Renal cortical epithelial cell (primary cell): ENCODE results near the gene SLC37A4. TPM values are rescaled to one million over a fixed set of nuclear protein-coding genes. Genes with fewer than 3 reads are reported as not detected.
"Not testable (repeated sequence)": the region's sequence is repeated elsewhere in the genome, so short reads cannot be mapped to it uniquely, and the experiment has no call there.

ENCODE experiments used
- DNase-seq: peaks from one replicate; pipeline ENCODE4 v3.0.0-alpha.2; 2011; ENCODE audit warnings: low read depth
- total RNA-seq: library from RNA; depleted of rRNA; stranded (reverse); fragments of >200 nt; gene quantifications from 2 replicates; pipeline ENCODE4 v1.2.3, GENCODE V29; 2014

SLC37A4 gene
- total RNA-seq, 1 donor from 2014 or later = 32.6 TPM

DNA sequence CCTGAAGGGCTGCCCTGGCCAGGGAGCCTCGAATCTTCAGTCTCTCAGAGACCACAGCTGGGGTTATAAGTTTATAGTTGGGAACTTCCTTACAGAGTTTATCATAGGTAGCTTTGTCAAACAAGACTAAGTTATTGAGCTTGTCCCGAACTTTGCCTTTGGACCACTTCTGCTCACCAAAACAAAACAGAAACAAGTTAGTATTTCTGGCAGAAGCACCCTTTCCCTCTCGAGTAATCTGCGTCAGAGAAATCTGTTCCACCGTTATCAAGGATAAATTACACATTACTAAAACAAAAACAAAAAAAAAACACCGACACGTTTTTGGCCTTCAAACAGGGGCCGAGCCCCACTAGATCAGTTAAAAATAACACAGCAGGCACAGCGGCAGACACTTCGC, 13.3 kb downstream of the SLC37A4 start:
- DNase-seq = not testable (repeated sequence)

DNA sequence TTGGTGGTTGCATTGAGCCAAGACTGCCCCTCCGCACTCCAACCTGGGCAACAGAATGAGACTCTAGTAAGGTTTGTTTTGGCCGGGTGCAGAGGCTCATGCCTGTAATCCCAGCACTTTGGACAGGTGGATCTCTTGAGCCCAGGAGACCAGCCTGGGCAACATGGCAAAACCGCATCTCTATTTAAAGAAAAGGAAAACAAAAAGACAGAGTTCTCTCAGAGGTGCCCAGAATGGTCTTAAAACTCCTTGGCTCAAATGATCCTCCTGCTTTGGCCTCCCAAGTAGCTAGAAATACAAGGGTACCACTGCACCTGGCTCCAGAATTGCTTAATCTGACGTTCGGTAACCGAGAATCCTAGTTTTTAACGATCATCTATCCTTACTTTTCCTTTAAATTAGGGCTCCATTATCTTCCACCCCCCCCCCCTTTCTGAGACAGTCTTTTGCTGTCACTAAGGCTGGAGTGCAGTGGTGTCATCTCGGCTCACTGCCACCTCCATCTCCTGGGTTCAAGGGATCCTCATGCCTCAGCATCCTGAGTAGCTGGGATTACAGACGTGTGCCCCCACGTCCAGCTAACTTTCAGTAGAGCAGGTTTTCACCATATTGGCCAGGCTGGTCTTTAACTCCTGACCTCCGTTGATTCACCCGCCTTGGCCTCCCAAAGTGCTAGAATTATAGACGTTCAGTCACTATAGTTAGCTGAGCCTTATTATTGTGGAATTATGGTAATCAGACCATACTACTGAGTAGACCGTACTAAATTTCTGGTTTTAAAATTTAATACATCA, 14.3 kb downstream of the SLC37A4 start:
- DNase-seq = no peak

DNA sequence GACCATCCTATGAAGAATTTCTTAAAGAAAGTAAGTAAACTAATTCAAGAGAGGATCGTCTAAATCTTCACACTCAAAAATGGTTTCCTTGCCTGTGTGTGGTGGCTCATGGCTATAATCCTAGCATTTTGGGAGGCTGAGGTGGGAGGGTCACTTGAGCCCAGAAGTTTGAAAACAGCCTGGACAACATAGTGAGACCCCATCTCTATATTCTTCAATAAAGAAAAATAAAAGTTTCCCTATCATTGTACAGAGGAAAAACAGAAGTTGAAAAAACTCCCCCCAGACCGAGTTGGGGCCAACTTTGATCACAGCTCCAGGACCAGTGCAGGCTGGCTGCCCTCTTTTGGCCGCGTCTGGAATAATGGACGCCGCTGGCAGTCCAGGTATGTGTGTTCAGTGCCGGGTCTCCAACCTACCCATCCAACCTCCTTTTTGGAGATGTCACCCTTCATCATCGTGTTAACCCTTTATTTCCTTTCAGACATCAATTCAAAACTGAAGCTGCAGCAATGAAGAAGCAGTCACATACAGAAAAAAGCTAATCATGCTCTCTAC, 15.5 kb downstream of the SLC37A4 start:
- no peak for DNase-seq

DNA sequence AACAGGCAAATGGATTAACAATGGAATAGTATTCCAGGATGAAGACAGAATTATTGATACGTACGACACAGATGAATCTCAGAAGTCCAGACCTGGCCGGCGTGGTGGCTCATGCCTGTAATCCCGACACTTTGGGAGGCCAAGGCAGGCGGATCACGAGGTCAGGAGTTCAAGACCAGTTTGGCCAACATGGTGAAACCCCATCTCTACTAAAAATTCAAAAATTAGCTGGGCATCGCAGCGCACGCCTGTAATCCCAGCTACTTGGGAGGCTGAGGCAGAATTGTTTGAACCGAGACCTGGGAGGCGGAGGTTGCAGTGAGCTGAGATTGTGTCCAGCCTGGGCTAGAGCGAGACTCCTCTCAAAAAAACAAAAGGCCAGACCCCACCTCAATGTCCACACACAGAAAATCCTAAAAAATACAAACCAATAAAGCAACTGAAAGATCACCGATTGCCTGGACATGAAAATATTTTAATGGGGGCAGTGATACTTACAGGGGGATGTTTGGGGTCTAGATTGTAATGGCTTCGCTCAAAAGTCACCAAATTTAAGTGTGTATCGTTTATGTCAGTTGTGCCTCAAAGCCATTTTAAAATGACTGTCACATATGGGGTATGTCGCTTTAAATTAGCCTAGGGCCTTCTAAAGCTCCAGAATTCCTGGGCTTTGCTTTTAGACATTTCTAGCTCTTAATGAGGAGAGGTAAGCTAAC, 16.3 kb downstream of the SLC37A4 start:
- DNase-seq = no peak

DNA sequence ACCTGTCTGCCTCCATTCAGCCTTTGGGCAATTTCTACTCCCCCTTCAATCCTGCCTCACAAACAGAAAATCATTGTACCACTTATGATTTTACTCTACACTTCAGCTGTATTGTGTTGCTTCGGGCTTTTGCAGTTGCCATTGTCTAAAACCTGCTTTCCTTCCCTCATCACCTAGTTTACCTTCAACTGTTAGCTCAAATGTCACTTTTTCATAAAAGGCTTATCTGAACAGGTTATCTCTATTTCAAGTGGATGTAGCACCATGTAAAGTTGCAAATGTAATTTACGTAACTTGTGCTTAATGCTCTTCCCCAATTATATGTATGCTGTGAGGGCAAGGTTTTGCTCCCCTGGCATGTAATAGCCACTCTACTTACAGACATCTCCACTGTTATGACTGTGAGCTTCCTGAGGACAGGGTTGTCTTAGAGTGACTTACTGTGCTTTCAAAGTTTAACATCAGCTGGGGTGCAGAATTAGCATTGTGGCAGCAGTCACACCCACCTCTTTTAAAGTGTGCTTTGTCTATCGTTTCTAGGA, 18.0 kb downstream of the SLC37A4 start:
- DNase-seq = no peak

DNA sequence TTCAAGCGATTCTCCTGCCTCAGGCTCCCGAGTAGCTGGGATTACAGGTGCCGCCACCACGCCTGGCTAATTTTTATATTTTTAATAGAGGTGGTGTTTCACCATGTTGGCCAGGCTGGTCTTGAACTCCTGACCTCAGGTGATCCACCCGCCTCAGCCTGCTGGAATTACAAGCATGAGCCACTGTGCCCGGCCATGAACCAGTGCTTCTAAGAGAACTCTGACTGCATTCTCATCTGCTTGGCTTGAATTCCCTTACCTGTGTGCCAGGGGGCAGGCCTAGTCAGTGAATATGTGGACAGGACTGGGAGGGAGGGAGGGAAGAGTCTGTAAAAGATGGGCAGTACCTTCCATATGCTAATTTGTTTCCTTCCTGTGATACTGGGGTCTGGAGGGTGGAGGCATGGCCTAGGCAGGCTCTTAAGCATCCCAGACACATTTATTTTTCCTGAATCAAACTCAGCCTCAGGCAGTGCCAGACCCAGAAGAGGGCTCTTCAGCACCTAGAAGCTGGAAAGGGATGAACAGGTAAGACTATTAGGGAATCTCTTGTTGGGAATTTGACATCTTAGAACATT, 19.1 kb downstream of the SLC37A4 start:
- no peak for DNase-seq

DNA sequence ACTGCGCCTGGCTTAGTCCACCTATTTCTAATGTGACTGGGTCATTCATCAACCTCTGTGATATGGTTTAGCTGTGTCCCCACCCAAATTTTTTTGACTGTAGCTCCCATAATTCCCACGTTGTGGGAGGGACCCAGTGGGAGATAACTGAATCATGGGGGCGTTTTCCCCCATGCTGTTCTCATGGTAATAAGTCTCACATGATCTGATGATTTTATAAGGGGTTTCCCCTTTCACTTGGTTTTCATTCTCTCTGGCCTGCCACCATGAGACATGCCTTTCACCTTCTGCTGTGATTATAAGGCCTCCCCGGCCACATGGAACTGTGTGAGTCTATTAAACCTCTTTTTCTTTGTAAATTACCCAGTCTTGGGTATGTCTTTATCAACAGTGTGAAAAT, 24.0 kb downstream of the SLC37A4 start:
- DNase-seq = no peak

DNA sequence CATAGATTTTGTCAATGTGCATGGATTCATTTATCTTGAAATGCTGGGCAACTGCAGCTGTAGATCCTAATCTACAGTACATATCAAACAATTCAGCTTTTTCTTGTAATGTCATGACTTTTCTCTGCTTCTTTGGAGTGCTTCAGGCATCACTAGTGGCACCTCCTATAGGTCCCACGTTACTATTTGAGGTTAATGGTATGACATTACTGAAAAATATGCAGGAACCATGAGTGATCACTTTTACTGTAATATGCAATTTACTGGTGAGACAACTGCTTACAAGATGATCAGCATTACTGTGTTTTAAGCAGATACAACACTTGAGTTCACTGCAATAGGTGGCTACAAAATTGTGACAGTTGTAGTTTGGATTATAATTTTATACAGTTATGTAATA, 29.8 kb downstream of the SLC37A4 start:
- DNase-seq = no peak

DNA sequence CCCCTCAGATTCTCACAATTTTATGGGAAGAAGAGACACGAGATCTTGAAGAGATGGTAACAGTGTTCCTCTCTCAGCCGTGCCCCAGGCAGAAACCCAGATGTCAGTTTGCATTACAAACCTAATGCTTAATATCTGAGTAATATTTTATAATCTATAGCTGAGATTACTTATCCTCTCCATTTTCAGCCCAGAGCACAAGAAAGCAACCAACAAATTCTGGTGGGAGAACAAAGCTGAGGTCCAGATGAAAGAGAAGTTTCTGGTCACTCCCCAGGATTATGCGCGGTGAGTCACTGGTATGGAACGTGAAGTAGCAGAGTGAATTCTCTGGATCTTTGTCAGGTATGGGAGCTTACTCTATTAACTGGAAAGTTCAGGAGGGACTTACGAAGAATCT, 31.9 kb downstream of the SLC37A4 start:
- peak; percentile 89 for DNase-seq

DNA sequence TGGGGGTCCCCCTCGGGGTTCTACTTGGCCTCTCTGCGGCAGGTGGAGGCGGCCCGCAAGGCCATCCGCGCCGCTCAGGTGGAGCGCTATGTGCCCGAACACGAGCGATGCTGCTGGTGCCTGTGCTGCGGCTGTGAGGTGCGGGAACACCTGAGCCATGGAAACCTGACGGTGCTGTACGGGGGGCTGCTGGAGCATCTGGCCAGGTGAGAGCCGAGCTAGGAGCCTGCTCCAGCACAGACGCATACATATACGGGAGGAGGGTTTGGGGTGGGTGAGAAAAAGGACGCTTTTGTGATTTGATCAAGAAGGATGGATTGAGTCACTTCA, 32.3 kb downstream of the SLC37A4 start:
- DNase-seq = no peak

DNA sequence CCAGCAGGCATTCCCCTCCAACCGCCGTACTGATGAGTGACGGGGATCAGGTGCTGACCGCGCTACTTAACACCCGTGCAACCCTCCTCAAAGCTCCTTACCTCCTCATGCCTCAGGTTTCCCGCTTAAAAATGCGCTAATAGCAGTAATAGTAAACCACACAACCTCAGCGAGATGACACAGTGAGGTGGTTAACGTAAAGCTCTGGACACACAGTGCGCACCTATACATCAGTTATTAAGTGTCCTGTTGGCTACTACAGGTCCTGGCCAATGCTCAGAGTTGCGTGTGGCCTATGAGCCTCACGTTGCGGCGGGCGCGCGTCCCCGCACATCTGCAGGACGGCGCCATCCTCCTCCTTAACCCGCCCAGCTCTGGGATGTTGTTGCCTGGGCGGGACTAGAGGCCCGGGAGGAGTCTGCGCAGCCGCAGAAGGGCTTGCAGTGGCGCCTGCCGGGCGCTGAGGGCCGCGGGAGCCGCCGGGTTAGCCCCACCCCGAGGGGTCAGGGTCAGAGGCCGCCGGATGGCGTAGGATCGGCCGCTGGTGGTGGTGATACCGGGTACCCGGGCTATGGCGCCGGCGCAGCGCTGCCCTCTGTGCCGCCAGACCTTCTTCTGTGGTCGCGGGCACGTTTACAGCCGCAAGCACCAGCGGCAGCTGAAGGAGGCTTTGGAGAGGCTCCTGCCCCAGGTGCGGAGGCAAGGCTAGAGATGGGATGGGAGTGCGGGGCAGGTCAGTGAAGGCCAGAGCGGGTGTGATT, 32.9 kb downstream of the SLC37A4 start, which contains the start of gene CENATAC:
Gene CENATAC, plus strand, starts transcription at position 512 of the 761 bp plus-strand sequence. Its CDS starts 60 bp downstream, at position 572.
- DNase-seq = peak; percentile 72

DNA sequence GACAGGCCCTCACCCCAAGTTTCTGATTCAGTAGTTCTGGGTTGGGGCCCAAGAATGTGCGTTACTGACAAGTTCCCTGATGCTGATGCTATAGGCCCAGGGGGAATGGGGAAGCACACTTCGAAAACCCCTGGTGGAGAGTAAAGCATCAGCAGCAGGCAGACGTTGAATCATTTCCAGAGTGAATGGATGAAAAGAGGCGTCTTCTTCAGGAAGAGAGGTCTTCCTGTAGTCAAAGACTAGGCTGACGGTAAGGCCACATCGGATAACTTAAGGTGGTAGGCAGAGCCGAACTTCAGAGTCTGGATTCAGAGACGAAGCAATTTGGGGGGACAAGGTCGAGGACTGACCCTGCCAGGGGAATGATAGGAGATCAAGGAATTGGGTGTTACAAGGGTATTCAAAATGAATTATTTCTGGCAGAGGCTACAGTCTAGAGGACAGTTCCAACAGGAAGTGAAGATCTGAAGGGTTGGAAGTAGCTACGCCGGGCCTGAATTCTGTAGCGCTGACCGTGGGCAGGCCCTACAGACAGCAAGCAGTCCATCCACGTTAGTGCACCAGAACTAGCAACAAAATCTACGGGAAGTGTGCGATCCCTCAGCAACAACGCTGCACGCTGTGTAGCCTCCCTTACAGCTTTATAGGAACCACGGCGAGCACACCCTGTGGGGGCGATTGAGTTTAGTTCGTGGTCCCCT, 33.6 kb downstream of the SLC37A4 start:
- no peak for DNase-seq

DNA sequence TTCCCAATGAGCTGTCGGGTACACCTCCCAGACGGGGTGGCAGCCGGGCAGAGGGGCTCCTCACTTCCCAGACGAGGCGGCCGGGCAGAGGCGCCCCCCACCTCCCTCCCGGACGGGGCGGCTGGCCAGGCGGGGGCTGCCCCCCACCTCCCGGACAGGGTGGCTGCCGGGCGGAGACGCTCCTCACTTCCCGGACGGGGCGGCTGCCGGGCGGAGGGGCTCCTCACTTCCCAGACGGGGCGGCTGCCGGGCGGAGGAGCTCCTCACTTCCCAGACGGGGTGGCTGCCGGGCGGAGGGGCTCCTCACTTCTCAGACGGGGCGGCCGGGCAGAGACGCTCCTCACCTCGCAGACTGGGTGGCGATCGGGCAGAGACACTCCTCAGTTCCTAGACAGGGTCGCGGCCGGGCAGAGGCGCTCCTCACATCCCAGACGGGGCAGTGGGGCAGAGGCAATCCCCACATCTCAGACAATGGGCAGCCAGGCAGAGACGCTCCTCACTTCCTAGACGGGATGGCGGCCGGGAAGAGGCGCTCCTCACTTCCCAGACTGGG, 39.1 kb downstream of the SLC37A4 start:
- not testable (repeated sequence) for DNase-seq

DNA sequence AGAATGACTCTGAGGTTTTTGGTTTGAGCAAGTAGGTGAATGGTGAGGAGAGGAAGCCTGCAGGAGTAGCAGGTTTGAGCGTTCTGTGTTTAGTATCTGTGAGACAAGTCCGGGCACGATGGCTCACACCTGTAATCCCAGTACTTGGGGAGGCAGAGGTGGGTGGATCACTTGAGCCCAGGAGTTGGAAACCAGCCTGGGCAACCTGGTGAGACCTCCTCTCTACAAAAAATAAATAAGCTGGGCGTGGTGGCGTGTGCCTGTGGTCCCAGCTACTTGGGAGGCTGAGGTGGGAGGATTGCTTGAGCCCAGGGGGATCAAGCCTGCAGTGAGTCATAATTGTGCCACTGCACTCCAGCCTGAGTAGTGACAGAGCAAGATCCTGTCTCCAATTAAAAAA, 42.4 kb downstream of the SLC37A4 start:
- no peak for DNase-seq

DNA sequence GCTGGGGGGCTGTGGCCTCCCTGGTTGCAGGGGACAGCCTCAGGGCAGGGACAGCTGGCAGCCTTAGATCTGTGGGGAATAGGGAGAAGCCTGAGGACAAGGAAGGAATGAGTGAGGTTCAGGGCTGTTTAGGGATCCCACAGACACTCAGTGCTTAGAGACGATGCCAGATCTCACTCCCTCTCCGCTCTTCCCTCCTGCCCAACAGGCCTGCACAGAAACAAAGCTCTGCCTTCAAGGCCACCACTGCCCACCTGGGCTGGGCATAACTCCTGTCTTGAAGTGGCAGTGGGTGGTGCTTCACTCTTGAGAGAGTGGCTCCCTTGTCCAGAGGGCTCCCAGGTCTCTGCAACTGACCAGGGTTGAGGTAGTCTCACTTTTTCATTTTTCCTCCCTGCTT, 45.9 kb downstream of the SLC37A4 start:
- no peak for DNase-seq

DNA sequence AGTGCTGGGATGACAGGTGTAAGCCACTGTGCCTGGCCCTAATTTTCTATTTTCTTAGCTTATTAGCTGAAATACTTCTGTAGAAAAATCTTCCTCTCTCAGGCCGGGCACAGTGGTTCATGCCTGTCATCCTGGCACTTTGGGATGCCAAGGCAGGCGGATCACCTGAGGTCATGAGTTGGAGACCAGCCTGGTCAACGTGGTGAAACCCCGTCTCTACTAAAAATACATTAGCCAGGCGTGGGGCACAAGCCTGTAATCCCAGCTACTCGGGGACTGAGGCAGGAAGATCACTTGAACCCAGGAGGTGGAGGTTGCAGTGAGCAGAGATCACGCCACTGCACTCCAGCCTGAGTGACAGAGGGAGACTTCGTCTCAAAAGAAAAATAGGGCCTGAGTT, 46.3 kb downstream of the SLC37A4 start:
- not testable (repeated sequence) for DNase-seq

DNA sequence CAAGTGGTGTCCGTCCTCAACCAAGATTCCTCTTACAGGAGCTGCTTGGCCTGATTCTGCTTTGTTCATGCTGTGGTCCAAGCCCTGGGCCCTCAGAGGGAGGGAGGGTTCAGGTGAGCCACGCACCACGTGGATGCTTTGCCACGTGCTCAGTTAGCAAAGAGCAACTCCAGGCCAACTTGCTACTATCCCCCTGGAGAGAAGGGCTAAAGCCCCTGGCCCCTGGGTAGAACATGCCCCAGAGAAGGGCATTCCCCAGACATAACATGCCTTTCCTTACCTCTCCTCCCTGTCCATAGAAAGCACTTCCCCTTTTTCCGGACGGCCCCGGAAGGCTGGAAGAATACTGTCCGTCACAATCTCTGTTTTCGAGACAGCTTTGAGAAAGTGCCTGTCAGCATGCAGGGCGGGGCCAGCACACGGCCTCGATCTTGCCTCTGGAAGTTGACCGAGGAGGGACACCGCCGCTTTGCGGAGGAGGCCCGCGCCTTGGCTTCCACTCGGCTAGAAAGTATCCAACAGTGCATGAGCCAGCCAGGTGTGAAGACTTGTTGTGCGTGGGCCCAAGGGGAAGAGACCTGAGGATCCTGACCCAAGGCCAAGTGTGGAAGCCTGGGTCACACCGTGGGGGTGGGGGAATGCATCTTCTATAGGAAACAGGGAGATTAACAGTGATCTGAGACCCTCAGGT, 50.3 kb downstream of the SLC37A4 start:
- no peak for DNase-seq

DNA sequence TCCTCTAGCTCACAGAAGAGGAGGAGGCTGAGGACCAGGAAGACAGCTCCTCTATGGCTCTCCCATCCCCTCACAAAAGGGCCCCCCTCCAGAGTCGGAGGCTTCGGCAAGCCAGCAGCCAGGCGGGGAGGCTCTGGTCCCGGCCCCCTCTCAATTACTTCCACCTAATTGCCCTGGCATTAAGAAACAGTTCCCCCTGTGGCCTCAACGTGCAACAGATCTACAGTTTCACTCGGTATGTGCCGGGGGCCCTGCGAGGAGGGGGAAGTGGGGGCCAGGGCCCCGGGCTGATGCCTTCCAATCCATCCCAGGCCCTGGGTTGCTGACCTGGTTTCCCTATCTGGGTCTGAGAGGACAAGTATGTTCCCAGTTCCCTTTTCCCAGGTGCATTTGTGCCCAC, 51.2 kb downstream of the SLC37A4 start:
- DNase-seq = no peak

DNA sequence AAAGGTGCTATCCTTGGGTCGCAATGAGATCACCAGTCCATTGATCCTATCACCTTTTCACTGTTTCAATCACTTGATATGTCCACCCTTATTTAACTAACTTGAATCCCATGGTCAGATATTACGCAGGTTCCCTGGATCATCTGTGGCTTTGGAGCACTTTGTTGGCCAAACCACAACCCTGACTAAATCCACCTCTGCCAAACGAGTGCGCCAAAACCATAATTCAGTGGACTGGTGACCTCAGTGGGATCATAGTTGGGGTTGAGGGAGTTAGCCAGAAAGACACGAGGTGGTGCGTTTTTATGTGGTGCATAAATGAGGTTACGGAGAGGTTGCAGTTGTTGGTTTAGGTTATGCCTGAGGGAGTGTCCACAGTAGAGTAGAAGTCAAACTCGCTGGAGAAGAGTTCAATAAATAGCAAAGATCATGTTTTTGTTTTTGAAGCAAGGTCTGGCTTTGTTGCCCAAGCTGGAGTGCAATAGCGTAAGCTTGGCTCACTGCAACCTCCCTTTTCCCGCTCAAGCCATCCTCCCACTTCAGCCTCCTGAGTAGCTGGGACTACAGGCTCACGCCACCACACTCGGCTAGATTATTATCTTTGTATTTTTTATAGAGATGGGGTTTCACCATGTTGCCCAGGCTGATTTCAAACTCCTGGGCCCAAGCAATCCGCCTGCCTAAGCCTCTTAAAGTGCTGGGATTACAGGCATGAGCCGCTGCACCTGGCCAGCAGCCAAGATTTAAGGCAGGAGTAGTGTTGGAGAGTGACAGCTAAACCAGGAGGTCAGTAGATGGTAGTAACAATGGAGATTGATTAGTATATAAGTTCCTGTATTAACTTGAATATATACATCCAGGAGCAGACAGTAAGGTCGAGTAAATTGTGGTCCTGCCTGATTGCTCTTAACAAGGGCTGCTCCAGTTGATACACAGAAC, 54.6 kb downstream of the SLC37A4 start:
- DNase-seq = peak; percentile 9
